GM19238 (cell line): ENCODE results near the gene WFDC6.
"Not testable (repeated sequence)": the region's sequence is repeated elsewhere in the genome, so short reads cannot be mapped to it uniquely, and the experiment has no call there.

Source experiments
- DNase-seq: peaks from one replicate; pipeline ENCODE4 v3.0.0; 2011; ENCODE audit warnings: low spot score; ENCODE audit not compliant: insufficient read length

Gene WFDC6

GRCh38 chr20:45539382-45539781 lies at the start of gene WFDC6:
Gene WFDC6 (minus strand): TSS chr20:45539482. CDS start chr20:45539407, 75 bp downstream.
- DNase-seq, result no peak

GRCh38 chr20:45588800-45589199 lies 49.5 kb upstream of the WFDC6 start:
- DNase-seq, result no peak

DNA sequence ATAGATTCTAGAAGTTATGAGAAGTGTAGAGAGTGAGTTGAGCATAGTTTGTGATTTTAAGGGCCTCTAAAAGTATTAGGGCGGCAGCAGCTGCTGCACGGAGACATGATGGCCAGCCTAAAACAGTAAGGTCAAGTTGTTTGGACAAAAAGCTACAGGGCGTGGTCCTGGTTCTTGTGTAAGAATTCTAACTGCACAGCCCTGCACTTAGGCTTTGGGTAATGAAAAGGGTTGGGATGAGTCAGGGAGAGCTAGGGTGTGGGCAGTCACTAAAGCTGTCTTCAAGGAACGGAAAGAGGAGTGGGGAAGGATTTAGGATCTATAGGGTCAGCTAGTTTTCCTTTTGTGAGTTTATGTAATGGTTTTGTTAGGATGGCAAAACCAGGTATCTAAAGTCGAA lies 46.7 kb upstream of the WFDC6 start:
- DNase-seq, result not testable (repeated sequence)

GRCh38 chr20:45584294-45584693 lies 45.0 kb upstream of the WFDC6 start:
- not testable (repeated sequence) for DNase-seq

DNA sequence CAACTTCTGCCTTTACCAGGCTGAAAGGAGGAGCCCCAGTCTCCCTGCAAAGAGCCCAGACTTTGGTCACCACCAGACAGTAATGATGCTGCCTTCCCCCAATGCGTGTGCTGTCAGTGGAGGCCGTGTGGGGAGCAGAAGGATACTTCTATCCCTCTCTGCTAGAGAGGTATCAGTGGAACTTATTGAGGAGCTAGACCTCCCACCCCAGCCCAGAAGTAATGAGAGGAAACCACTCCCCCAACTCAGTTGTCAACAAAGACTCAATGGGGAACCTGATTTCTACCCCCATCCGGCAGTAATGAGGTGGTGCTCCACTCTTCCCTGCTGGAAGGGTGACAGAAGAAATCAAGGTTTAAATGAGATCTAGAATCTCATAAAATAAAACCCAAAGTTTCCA lies 44.2 kb upstream of the WFDC6 start:
- DNase-seq, result no peak

- DNase-seq, result no peak
These were observed 42.4 kb upstream of the WFDC6 start for GRCh38 chr20:45581702-45582101.

GRCh38 chr20:45579184-45579583 lies 39.9 kb upstream of the WFDC6 start, which contains the start of gene WFDC8:
Gene WFDC8 (minus strand): TSS chr20:45579284. CDS start chr20:45579247, 37 bp downstream.
- DNase-seq, result no peak

DNA sequence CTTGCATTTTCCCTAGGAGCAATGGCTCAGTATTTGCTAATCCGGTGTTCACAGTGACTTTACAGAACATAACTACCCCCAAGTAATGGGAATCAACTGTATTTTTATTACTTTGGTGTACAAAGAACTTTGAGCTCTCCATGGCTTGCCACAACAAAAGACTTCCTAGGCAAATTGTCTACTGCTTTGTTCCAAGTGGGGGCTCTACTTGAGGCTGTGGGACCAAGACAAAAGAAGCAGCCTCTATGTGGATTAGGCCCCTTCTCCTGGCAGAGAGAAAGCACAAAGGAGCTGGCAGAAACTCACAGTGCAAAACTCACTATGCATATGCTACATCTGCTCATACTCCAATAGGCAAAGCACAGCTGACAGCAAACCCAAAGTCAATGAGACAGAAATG lies 38.9 kb upstream of the WFDC6 start:
- DNase-seq, result no peak

DNA sequence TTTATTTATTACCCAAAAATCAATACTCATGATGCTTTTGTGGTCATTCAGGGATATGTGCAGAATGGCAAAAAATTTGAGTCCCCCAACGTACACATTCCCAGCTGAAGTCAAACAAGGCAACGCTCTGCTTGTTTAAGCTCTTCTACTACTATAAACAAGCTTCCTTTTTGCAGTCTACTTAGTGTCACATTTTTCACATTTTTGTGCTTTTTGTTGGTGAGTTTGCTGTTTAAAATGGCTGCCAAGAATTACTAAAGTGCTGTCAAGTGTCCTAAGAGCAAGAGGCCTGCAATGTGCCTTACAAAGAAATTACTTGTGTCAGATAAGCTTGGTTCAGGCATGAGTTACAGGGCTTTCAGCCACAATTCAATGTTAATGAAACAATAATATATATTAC lies 37.7 kb upstream of the WFDC6 start:
- DNase-seq, result no peak

GRCh38 chr20:45575931-45576330 lies 36.6 kb upstream of the WFDC6 start:
- DNase-seq, result no peak

DNA sequence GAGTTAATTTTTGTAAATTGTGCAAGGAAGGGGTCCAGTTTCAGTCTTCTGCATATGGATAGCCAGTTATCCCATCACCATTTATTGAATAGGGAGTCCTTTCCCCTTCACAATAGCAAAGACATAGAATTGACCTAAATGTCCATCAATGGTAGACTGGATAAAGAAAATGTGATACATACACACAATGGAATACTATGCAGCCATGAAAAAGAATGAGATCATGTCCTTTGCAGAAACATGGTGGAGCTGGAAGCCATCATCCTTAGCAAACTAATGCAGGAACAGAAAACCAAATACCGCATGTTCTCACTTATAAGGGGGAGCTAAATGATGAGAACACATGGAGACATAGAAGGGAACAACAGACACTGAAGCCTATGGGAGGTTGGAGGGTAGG lies 30.4 kb upstream of the WFDC6 start:
- DNase-seq, result not testable (repeated sequence)

GRCh38 chr20:45564760-45565276 lies 25.5 kb upstream of the WFDC6 start:
- DNase-seq, result no peak

- no peak for DNase-seq
These were observed 15.9 kb upstream of the WFDC6 start for GRCh38 chr20:45555198-45555597.

DNA sequence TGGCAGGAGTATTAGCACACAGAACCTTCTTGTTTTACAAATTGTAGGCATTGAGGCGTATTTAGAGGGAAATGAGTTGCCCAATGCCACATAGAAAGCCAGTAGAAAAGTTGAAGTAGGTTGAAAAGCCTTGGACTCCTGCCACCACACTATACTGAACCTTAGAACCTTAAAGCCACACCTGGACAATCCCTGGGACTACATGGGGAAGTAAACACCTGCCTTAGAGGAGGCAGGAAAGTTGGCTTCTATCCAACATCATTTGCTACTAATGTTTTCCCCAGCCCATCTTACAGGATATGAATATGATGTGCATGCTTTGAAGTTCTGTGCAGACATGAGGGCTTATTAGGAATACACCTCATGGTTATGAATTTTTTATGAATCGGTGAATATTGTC lies 13.2 kb upstream of the WFDC6 start:
- no peak for DNase-seq

DNA sequence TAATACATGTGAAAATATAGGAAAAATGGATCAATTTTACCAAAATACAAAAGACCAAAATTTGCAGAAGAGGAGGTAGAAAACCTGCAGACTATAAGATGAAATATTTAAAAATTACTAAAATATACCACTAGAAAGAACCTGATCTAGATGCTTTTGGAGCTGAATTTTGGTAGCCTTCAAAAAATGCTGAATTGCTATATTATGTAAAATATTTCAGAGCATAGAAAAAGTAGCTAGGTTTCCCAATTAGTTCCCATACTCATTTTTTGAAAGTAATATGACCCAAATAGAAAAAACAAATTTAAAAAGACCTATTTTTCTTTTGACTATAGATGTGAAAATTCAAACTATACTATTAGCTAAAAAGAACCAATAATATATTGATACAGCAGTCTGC lies 11.5 kb upstream of the WFDC6 start:
- DNase-seq, result no peak

DNA sequence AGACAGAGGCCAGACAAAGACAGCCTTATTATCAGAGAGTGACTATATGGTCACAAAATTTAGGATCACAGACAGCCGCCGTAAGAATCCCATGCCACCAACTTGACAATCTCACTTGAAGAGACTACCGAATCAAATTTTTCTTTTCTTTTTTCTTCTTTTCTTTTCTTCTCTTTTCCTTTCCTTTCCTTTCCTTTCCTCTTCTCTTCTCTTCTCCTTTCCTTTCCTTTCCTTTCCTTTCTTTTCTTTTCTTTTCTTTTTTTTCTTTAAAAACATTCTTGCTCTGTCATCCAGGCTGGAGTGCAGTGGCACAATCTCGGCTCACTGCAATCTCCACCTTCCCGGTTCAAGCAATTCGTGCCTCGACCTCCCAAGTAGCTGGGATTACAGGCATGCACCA lies 9.1 kb upstream of the WFDC6 start:
- no peak for DNase-seq

DNA sequence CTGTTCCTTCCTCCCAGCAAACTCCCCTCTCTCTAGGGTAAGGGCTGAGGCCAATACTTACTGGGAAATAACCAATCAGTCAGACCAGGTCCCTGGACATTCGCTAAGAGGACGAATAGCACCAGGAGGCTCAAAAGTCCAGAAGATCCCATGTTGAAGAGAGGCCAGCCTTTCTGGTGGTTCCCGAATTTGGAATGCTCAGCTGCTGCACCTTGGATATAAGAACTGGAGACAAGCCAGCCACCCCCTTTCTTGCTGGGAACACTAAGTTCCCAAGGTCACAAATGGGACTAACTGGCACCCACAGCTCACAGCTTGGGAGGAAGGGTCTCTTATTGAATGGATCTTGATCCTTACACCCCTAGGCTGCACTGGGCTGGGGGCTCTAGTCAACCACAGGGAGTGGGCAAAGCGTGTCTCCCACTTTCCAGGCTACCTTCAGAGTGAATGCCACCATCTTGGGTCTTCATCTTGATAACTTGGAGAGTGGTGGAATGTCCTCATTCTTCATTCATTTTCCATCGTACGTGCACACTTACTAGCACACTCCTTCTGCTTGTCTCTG lies 8.0 kb upstream of the WFDC6 start, which contains the start of gene EPPIN:
Gene EPPIN, minus strand, starts transcription at position 196 of the 565 bp plus-strand sequence. Its CDS starts 44 bp downstream, at position 152.
- DNase-seq, result no peak

DNA sequence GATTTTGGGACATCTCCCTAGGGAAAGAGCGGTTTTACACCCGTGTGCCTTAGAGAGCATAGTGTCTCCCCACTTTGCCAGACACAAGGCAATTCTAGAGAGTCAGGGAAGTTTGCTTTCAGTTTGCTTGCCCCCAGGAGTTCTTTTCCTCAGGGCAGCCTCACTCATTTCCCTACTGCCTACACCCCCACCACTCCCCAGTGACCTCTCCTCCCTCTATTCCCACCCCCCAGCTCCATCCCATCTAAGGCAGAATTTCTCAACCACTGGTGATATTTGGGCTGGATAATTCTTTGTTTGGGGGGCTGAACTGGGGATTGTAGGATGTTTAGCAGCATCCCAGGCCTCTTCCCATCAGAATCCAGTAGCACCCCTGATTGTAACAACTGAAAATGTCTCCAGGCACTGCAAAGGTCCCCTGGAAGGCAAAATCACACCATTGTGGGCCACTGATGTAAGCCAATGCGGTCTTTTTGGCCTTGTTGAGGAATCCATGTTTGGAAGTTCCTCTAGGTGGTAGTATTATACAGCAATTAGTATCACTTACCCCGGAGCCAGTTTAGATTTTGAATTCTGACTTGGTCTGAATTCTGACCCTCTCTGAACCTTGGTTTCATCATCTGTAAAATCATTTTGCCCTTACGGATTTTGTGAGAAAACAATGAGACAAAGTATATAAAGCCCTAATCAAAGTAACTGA lies 6.6 kb upstream of the WFDC6 start:
- no peak for DNase-seq

DNA sequence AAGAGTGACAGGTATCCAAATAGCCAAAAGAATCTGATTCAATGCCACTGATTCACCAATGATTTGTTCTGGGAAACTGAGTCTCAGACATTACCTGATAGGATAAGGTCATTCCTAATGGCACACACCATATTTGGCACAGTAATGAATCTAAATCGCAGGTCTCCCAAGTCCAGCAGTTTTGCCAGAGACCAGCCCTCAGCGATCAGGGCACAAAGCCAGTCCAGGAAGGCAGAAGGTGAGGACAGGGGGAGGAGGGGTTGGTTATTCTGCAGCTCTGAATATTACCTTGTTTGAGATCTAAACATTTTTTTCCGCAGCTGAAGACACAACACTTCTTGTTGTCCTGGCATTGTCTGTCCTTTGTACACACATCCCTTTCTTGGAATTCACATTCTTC lies 6.1 kb upstream of the WFDC6 start:
- DNase-seq, result no peak

DNA sequence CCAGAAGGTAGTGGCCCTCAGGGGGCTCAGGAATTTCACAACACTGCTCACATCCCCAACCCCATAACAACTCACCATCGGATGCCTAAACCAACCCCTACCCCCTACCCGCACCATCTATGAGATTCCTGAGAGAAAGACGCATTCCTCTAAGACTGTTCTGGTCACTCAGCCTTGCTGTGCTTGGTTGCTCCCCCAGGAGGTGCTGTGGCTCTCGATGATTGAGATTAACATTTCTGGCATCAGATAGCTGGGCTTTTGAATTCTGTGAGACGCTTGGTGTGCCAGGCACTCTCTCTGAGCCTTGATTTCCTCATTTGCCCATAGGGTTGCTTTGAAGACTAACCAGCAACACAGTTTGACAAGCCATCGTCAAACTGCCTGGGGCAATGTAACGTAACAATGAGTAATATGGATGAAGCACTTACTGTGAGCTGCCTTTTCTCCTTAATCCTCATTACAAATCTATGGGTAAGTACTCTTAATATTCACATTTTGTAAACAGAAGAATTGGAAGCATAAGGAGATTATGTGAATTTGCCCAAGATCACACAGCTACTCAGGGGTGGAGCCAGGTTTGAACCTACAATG lies 978 bp downstream of the WFDC6 start:
- DNase-seq, result no peak

GRCh38 chr20:45527294-45527693 lies 12.0 kb downstream of the WFDC6 start:
- no peak for DNase-seq

- DNase-seq, result no peak
These were observed 15.5 kb downstream of the WFDC6 start for GRCh38 chr20:45523821-45524220.

DNA sequence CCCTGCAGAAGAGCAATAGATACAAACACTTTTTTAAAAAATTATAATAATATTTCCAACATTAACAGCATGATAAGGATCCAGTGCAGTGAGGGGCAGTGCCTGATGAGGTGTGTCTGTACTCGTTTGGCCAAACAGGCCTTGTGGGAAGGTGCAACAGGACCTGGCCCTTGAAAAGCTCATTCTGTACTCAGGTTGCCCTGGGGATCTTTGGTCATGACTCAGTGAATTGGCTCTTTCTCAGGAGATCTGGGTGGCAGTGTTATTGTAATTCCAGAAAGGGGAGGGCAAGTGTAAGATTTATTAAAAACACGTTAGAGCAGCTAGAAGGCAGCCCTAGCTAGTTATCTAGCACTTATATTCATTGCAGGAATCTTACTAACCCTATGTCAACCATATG lies 21.0 kb downstream of the WFDC6 start:
- DNase-seq, result no peak
